OCI-LY7 (cell line): ENCODE data around the gene ZNF106. TPM values are rescaled to one million over a fixed set of nuclear protein-coding genes. Genes with fewer than 3 reads are reported as not detected.

Experiments used
- BruUV-seq: library from RNA; stranded (reverse); fragments of 400-500 nt; replicated peaks from 2 replicates; lab custom pipeline; 2021; lab: Mats Ljungman, UMichigan
- CTCF ChIA-PET: fragments of 300-600 bp; sonication (Branson Sonifier 250); formaldehyde crosslinking; loops from one replicate; lab custom pipeline; 2022; ENCODE audit warnings: antibody characterized with exemption; ENCODE audit not compliant: unreplicated experiment; lab: Charles Lee
- POLR2A ChIA-PET: fragments of 300-600 bp; sonication (Branson Sonifier 250); formaldehyde crosslinking; loops from one replicate; lab custom pipeline; 2022; ENCODE audit warnings: antibody characterized with exemption; lab: Charles Lee
- DNase-seq: peaks from one replicate; pipeline ENCODE4 v3.0.0-alpha.2; 2015; ENCODE audit warnings: low spot score
- H2AFZ ChIP-seq: fragments of 200-600 bp; sonication (generic), shearing (Covaris generic); 2 replicates; pipeline ENCODE4 v1.6.1; 2014; ENCODE audit warnings: mild to moderate bottlenecking, antibody characterized with exemption, low read length, moderate library complexity
- H3K27ac ChIP-seq: fragments of 200-600 bp; sonication (generic); 2 replicates; pipeline ENCODE4 v1.5.1; 2014; ENCODE audit warnings: mixed run types, low read depth, mild to moderate bottlenecking, moderate library complexity, low read length, inconsistent platforms; ENCODE audit not compliant: poor library complexity, severe bottlenecking
- H3K36me3 ChIP-seq: fragments of 200-600 bp; sonication (generic); 2 replicates; pipeline ENCODE4 v1.6.1; 2014; ENCODE audit warnings: mild to moderate bottlenecking, antibody characterized with exemption, low read length, moderate library complexity, mixed read lengths; ENCODE audit not compliant: insufficient read depth
- H3K4me1 ChIP-seq: fragments of 200-600 bp; sonication (generic); 2 replicates; pipeline ENCODE4 v1.5.1; 2014; ENCODE audit warnings: mild to moderate bottlenecking, low read length; ENCODE audit not compliant: insufficient read depth, poor library complexity, severe bottlenecking
- H3K4me2 ChIP-seq: fragments of 200-600 bp; sonication (generic); 2 replicates; pipeline ENCODE4 v1.6.1; 2014; ENCODE audit warnings: mild to moderate bottlenecking, low read length
- H3K4me3 ChIP-seq: fragments of 200-600 bp; sonication (generic); 2 replicates; pipeline ENCODE4 v1.5.1; 2014; ENCODE audit warnings: mild to moderate bottlenecking, low read depth, low read length; ENCODE audit not compliant: poor library complexity, severe bottlenecking
- H3K79me2 ChIP-seq: fragments of 200-600 bp; sonication (generic); 2 replicates; pipeline ENCODE4 v1.6.1; 2016; ENCODE audit warnings: low read depth, mild to moderate bottlenecking, low read length, moderate library complexity, mixed read lengths; ENCODE audit not compliant: insufficient read depth
- H3K9me2 ChIP-seq: fragments of 200-600 bp; sonication (generic); 2 replicates; pipeline ENCODE4 v1.6.1; 2016; ENCODE audit warnings: mild to moderate bottlenecking, low read length, mixed read lengths; ENCODE audit not compliant: insufficient read depth
- H3K9me3 ChIP-seq: fragments of 200-600 bp; sonication (generic); 2 replicates; pipeline ENCODE4 v1.6.1; 2014; ENCODE audit warnings: mild to moderate bottlenecking, mixed run types, low read length, mixed read lengths
- H4K20me1 ChIP-seq: fragments of 200-600 bp; sonication (generic); 2 replicates; pipeline ENCODE4 v1.6.1; 2014; ENCODE audit warnings: mild to moderate bottlenecking, antibody characterized with exemption, low read length, moderate library complexity, mixed read lengths; ENCODE audit not compliant: insufficient read depth
- CTCF ChIP-seq: fragments of 200-600 bp; sonication (generic); conservative IDR thresholded peaks from 2 replicates; pipeline ENCODE4 v1.5.1; 2014; ENCODE audit warnings: mild to moderate bottlenecking, antibody characterized with exemption, low read length, moderate library complexity, mixed read lengths
- EZH2phosphoT487 ChIP-seq: fragments of 200-600 bp; sonication (generic); IDR thresholded peaks from 2 replicates; pipeline ENCODE4 v1.6.1; 2018; ENCODE audit warnings: low read depth, borderline replicate concordance, mild to moderate bottlenecking, mixed run types, antibody characterized with exemption, low read length, moderate library complexity, mixed read lengths
- intact Hi-C: fragments of 100-400 bp; cut with micrococcal nuclease; formaldehyde crosslinking; loops from one replicate; pipeline ENCODE4 v1.10.0; 2022; ENCODE audit not compliant: unreplicated experiment
- total RNA-seq, 2 experiments: library from RNA; depleted of rRNA in 1 of 2; stranded (reverse); fragments of >200 nt in 1 of 2; shearing (Covaris generic) in 1 of 2; gene quantifications; 2 replicates each; pipeline ENCODE4 v1.2.3, GENCODE V29; 2014 to 2022

Gene ZNF106
- total RNA-seq, 2 experiments from 2014 or later: 30.5 to 66.4 TPM

GRCh38 chr15:42456971-42457370 is 34.0 kb downstream of the ZNF106 start:
- Histone ChIP-seq H3K4me1 (peaks cover 67% of the 10 kb centered on the region), H3K27ac (peak overlapping the region; percentile 91), H3K9me2 (no peaks in the 10 kb centered on the region), H2AFZ (peak overlapping the region; percentile 60; the same call in 1 of the 2 replicates), H3K36me3 (peaks cover 25% of the 10 kb centered on the region), H4K20me1 (no peaks in the 10 kb centered on the region), H3K79me2 (peaks cover 44% of the 10 kb centered on the region; the same call in 1 of the 2 replicates), H3K9me3 (peaks cover 5% of the 10 kb centered on the region; the same call in 1 of the 2 replicates), H3K4me2 (peak overlapping the region; percentile 71), H3K4me3 (peak overlapping the region; percentile 66)
- intact Hi-C loops: loop anchor here (2.0 kb wide), 1 partner anchor 184 kb away; the partner anchor contains the start of genes GANC and TMEM87A
- ChIA-PET CTCF (no interaction called here), POLR2A (interaction anchor here (0.6 to 1.2 kb wide), 2 partner anchors 10 to 83 kb away, joined by 3 to 4 read pairs; no protein-coding TSS in a partner anchor)
- TF ChIP-seq CTCF (no peak), EZH2phosphoT487 (no peak)
- DNase-seq: peak; percentile 54
- no TSS peak for BruUV-seq

DNA sequence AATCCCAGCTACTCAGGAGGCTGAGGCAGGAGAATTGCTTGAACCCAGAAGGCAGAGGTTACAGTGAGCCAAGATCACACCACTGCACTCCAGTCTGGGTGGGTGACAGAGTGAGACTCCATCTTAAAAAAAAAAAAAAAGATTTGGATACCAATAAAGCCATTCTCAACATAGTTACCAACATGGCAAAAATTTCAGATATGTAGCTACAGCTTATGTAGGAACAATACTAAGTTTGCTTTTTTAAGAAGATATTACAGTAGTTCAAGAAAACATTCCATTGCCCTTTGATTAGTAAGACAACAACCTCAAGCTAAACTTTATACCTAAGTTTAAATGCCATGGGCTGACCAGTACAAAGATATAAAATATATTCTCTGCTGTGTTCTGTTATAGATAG is 34.4 kb downstream of the ZNF106 start:
- Histone ChIP-seq H3K4me1 (peaks cover 65% of the 10 kb centered on the region), H4K20me1 (no peaks in the 10 kb centered on the region), H3K79me2 (peaks cover 44% of the 10 kb centered on the region; the same call in 1 of the 2 replicates), H2AFZ (peak overlapping the region; percentile 60; the same call in 1 of the 2 replicates), H3K9me2 (no peaks in the 10 kb centered on the region), H3K4me2 (peak overlapping the region; percentile 71), H3K36me3 (peaks cover 24% of the 10 kb centered on the region), H3K9me3 (peaks cover 5% of the 10 kb centered on the region; the same call in 1 of the 2 replicates), H3K4me3 (peak overlapping the region; percentile 66), H3K27ac (peak overlapping the region; percentile 91)
- no peak for DNase-seq
- CTCF ChIA-PET: no interaction called here
- intact Hi-C loops: loop anchor here (2.0 kb wide), 1 partner anchor 184 kb away; the partner anchor contains the start of genes GANC and TMEM87A
- POLR2A ChIA-PET: interaction anchor here (0.6 to 0.9 kb wide), 2 partner anchors 82 to 92 kb away, joined by 3 to 4 read pairs; no protein-coding TSS in a partner anchor
- TF ChIP-seq CTCF (no peak), EZH2phosphoT487 (no peak)
- BruUV-seq: no TSS peak

DNA sequence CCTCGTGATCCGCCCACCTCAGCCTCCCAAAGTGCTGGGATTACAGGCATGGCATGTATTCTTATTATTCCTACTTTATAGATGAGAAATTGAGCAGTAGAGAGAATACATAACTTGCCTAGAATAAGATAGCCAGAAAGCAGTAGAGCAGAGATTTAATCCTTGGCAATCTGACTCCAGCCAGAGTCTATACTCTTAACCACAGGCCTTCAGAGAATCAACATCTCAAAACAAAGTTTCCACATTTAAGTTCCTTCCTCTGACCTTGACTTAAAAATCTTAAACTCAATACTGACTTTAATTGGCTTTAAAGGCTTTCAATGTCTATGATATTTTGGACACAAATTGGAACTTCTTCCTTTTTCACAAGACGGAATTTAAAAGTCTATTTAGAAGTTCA is 37.1 kb downstream of the ZNF106 start:
- Histone ChIP-seq H3K4me3 (no peak overlapping the region), H3K79me2 (peaks cover 37% of the 10 kb centered on the region; the same call in 1 of the 2 replicates), H3K9me3 (peaks cover 4% of the 10 kb centered on the region; the same call in 1 of the 2 replicates), H3K9me2 (no peaks in the 10 kb centered on the region), H3K4me1 (peaks cover 55% of the 10 kb centered on the region), H3K27ac (no peak overlapping the region), H4K20me1 (no peaks in the 10 kb centered on the region), H3K4me2 (peak overlapping the region; percentile 71; the same call in 1 of the 2 replicates), H3K36me3 (peaks cover 47% of the 10 kb centered on the region), H2AFZ (no peak overlapping the region)
- CTCF ChIA-PET: no interaction called here
- intact Hi-C loops: no loop called here
- BruUV-seq: no TSS peak
- POLR2A ChIA-PET: interaction anchor here (0.6 to 1.6 kb wide), 2 partner anchors 15 to 1565 kb away, joined by 3 to 4 read pairs; no protein-coding TSS in a partner anchor
- no peak for DNase-seq
- no peak for TF ChIP-seq EZH2phosphoT487
- TF ChIP-seq CTCF: no peak
